K562 (cell line): Measurements from ENCODE around the gene EHBP1L1. TPM values are rescaled to one million over a fixed set of nuclear protein-coding genes. Genes with fewer than 3 reads are reported as not detected.

Experiments used
- ATAC-seq: fragments of 200-7000 bp; cut with Tn5 transposase; 3 replicates; pipeline ENCODE4 v1.9.1; 2020; ENCODE audit warnings: moderate library complexity
- BruUV-seq: library from RNA; stranded (reverse); fragments of 400-500 nt; replicated peaks from 2 replicates; lab custom pipeline; 2021; lab: Mats Ljungman, UMichigan
- CTCF ChIA-PET: fragments of 300-600 bp; formaldehyde crosslinking; extraction: SDS; loops from one replicate; lab custom pipeline; 2021; ENCODE audit warnings: low intra/inter-chr PET ratio; lab: Yijun Ruan, JAX
- POLR2A ChIA-PET: fragments of 300-600, 350-650 bp; sonication (Branson Sonifier 250); formaldehyde crosslinking; extraction: SDS; loops from one replicate; lab custom pipeline; 2021; ENCODE audit warnings: antibody characterized with exemption, inconsistent platforms; lab: Yijun Ruan, JAX
- DNase-seq, 4 experiments: peaks; one replicate each; pipeline versions ENCODE4 v3.0.0 to v3.0.0-alpha.2; 2011 to 2018; ENCODE audit warnings: low spot score in 3 of 4, mixed read lengths in 3 of 4; ENCODE audit errors: extremely low read depth in 1 of 4
- FAIRE-seq: peaks from 2 replicates; lab custom pipeline; 2011; peaks lifted over from hg19 to GRCh38; lab: Jason Lieb, UNC
- H2AFZ ChIP-seq: 2 replicates; pipeline ENCODE4 v1.6.0; 2011; ENCODE audit warnings: low read depth, low read length, control low read depth, inconsistent platforms
- H3K27ac ChIP-seq: fragments of 200-600 bp; 3 replicates; pipeline ENCODE4 v1.8.0; 2011; ENCODE audit warnings: low read depth, mild to moderate bottlenecking, control low read depth, inconsistent platforms, low read length, moderate library complexity, mixed read lengths; ENCODE audit errors: extremely low read depth
- H3K27me3 ChIP-seq, 2 experiments: fragments of 300-600 bp in 1 of 2; 2 replicates in 1 of 2; 3 replicates in 1 of 2; pipeline versions ENCODE4 v1.6.0 to v1.8.0; 2011; ENCODE audit warnings: inconsistent platforms in 2 of 2, low read length in 2 of 2, mild to moderate bottlenecking in 1 of 2, mixed read lengths in 1 of 2, moderate library complexity in 1 of 2; ENCODE audit not compliant: control insufficient read depth in 2 of 2, insufficient read depth in 2 of 2
- H3K36me3 ChIP-seq: fragments of 300-600 bp; 3 replicates; pipeline ENCODE4 v1.8.0; 2011; ENCODE audit warnings: mild to moderate bottlenecking, low read length, inconsistent platforms; ENCODE audit not compliant: control insufficient read depth, insufficient read depth
- H3K4me1 ChIP-seq, 2 experiments: fragments of 200-600 bp in 1 of 2; replicated peaks in 1 of 2; 2 replicates in 1 of 2; 3 replicates in 1 of 2; pipeline versions ENCODE4 v1.5.1 to v1.8.0; 2011; ENCODE audit warnings: inconsistent platforms in 2 of 2, low read length in 2 of 2, mild to moderate bottlenecking in 1 of 2, mixed read lengths in 1 of 2, moderate library complexity in 1 of 2; ENCODE audit not compliant: control insufficient read depth in 2 of 2, insufficient read depth in 2 of 2
- H3K4me2 ChIP-seq: 2 replicates; pipeline ENCODE4 v1.6.1; 2011; ENCODE audit warnings: low read length, control low read depth, inconsistent platforms, mixed read lengths; ENCODE audit not compliant: insufficient read depth
- H3K4me3 ChIP-seq: fragments of 200-600 bp; sonication (generic), shearing (Covaris generic); 2 replicates; pipeline ENCODE4 v1.5.1; 2016; ENCODE audit warnings: control low read depth, inconsistent platforms
- H3K79me2 ChIP-seq: fragments of 200-600 bp; 3 replicates; pipeline ENCODE4 v1.8.0; 2011; ENCODE audit warnings: low read length, inconsistent platforms; ENCODE audit not compliant: control insufficient read depth, insufficient read depth
- H3K9ac ChIP-seq, 2 experiments: 2 replicates each; pipeline versions ENCODE4 v1.6.0 to v1.6.1; 2011; ENCODE audit warnings: low read depth in 2 of 2, low read length in 2 of 2, control low read depth in 1 of 2, inconsistent platforms in 1 of 2, mild to moderate bottlenecking in 1 of 2, mixed read lengths in 1 of 2; ENCODE audit not compliant: insufficient read depth in 1 of 2
- H3K9me1 ChIP-seq: one replicate; pipeline ENCODE4 v1.6.0; 2011; ENCODE audit warnings: inconsistent platforms, mild to moderate bottlenecking, low read length, moderate library complexity; ENCODE audit not compliant: control insufficient read depth, insufficient read depth
- H3K9me3 ChIP-seq: replicated peaks from 2 replicates; pipeline ENCODE4 v1.5.1; 2011; ENCODE audit warnings: low read depth, low read length, inconsistent platforms; ENCODE audit not compliant: control insufficient read depth, insufficient read depth
- H4K20me1 ChIP-seq: replicated peaks from 2 replicates; pipeline ENCODE4 v1.6.1; 2011; ENCODE audit warnings: low read length, inconsistent platforms, mixed read lengths; ENCODE audit not compliant: control insufficient read depth, insufficient read depth
- ATF1 ChIP-seq, 2 experiments: fragments of 450-650 bp in 1 of 2; IDR thresholded peaks; 2 replicates each; pipeline ENCODE4 v1.6.1; 2016; ENCODE audit warnings: missing compliant biosample characterization in 1 of 2, missing genetic modification characterization in 1 of 2
- CHD4 ChIP-seq: fragments of 200-600 bp; sonication (generic); IDR thresholded peaks from 3 replicates; pipeline ENCODE4 v1.6.1; 2012; ENCODE audit warnings: low read depth, mild to moderate bottlenecking, mixed read lengths, low read length, inconsistent platforms; ENCODE audit not compliant: insufficient read depth, insufficient replicate concordance, poor library complexity, severe bottlenecking
- CHD7 ChIP-seq: fragments of 200-600 bp; sonication (generic); IDR thresholded peaks from one replicate; pipeline ENCODE4 v1.6.1; 2012; ENCODE audit warnings: mild to moderate bottlenecking, low read depth, low read length, inconsistent platforms
- CTBP1 ChIP-seq: fragments of 450-650 bp; IDR thresholded peaks from 2 replicates; pipeline ENCODE4 v1.6.1; 2016; ENCODE audit warnings: borderline replicate concordance
- EZH2 ChIP-seq: IDR thresholded peaks from 2 replicates; pipeline ENCODE4 v1.6.1; 2012; ENCODE audit warnings: low read depth, mild to moderate bottlenecking, inconsistent platforms, low read length, borderline replicate concordance
- IFI16 ChIP-seq: fragments of 250-450 bp; sonication (Bioruptor Pico); IDR thresholded peaks from 2 replicates; pipeline ENCODE4 v2.1.2; 2022; ENCODE audit warnings: mild to moderate bottlenecking, inconsistent platforms
- KLF13 ChIP-seq: fragments of 450-650 bp; IDR thresholded peaks from 2 replicates; pipeline ENCODE4 v1.6.1; 2016; ENCODE audit warnings: missing genetic modification characterization, low read depth, mild to moderate bottlenecking, missing compliant biosample characterization, moderate library complexity, borderline replicate concordance
- MEF2D ChIP-seq: conservative IDR thresholded peaks from 2 replicates; pipeline ENCODE4 v1.6.1; 2016; ENCODE audit warnings: low read depth, missing genetic modification characterization, missing compliant biosample characterization
- ZC3H4 ChIP-seq: sonication (generic); formaldehyde crosslinking; IDR thresholded peaks from 2 replicates; pipeline ENCODE4 v1.9.0; 2021; ENCODE audit warnings: missing genetic modification reagents, borderline replicate concordance
- ZNF444 ChIP-seq: fragments of 250-450 bp; sonication (Bioruptor Pico); IDR thresholded peaks from 2 replicates; pipeline ENCODE4 v1.4.0; 2020; ENCODE audit warnings: mild to moderate bottlenecking, moderate library complexity
- ZNF77 ChIP-seq: fragments of 250-450 bp; sonication (Bioruptor Pico); IDR thresholded peaks from 2 replicates; pipeline ENCODE4 v1.5.0; 2020
- ZSCAN29 ChIP-seq: fragments of 450-650 bp; IDR thresholded peaks from 2 replicates; pipeline ENCODE4 v1.6.1; 2017
- WGBS: fragments of 100-300 bp; shearing (Covaris generic); methylation state at CpG from one replicate; pipeline ENCODE4 v1.1.6; 2016; ENCODE audit warnings: low coverage, mixed read lengths; ENCODE audit not compliant: insufficient coverage; ENCODE audit errors: missing lambda C conversion rate; 5-methylcytosine and 5-hydroxymethylcytosine counted together
- in situ Hi-C: fragments of 300-500 bp; cut with MboI; formaldehyde crosslinking; loops from 4 replicates; pipeline ENCODE4 v1.15.0; 2018; ENCODE audit warnings: inconsistent platforms, mixed read lengths
- intact Hi-C: fragments of 100-400 bp; cut with micrococcal nuclease; formaldehyde crosslinking; loops from 2 replicates; pipeline ENCODE4 v1.14.2; 2022
- polyA plus RNA-seq, 8 experiments: library from polyadenylated mRNA; depleted of rRNA in 4 of 8; stranded (reverse) in 5 of 8; unstranded in 3 of 8; fragments of >200 nt; fragmentation: Nextera tagmentation in 2 of 8; fragmentation: Illumina TruSeq in 1 of 8; extraction: Ambion mirVana in 2 of 8; extraction: Trizol in 1 of 8; gene quantifications; 2 replicates each; pipeline versions ENCODE4 v1.2.1 to v1.2.3, GENCODE V29; 2011 to 2014; ENCODE audit warnings: inconsistent platforms in 1 of 8, missing spikeins in 1 of 8
- total RNA-seq, 7 experiments: library from RNA; depleted of rRNA in 6 of 7; stranded (reverse); fragments of >200 nt in 6 of 7; fragmentation: Illumina TruSeq in 2 of 7; extraction: Trizol in 2 of 7; gene quantifications; 2 replicates each; pipeline versions ENCODE4 v1.2.1 to v1.2.3, GENCODE V29; 2011 to 2021; ENCODE audit warnings: low replicate concordance in 1 of 7

Gene EHBP1L1
- total and polyA plus RNA-seq, 9 of the 15 experiments (the other 6 are each of a cell fraction or from before 2014, with no cell fraction given): 0.03 to 87.1 (median 26.3) TPM

DNA sequence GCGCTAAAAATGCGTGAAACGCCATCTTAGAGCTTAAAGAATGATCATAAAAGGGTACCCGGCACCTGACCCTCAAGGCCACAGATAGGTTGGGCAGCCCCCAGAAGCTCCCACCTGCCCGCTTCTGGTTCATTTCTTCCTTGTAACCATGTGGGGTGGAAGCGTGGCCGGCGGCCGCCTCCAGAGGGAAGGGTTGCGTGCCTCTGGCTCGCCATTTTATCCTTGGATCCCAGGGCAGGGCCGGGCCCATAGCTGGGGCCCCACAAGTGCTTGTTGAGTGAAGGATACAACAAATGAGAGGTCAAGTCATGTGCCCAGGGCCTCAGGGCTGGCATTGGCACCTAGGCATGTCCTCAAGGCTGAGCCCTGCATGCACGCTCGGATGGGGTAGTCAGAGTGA, 45.6 kb downstream of the EHBP1L1 start:
- H3K79me2 ChIP-seq: peaks cover 17% of the 10 kb centered on the region
- POLR2A ChIA-PET: interaction anchor here (0.9 to 2.9 kb wide), 4 partner anchors 9 to 17 kb away, joined by 3 to 8 read pairs (median 4); partner anchors contain the start of gene SIPA1
- no peak for TF ChIP-seq CHD4
- no peak for TF ChIP-seq ZNF444 (CRISPR knock-in tag)
- no peak for TF ChIP-seq ZNF77 (CRISPR knock-in tag)
- TF ChIP-seq ZC3H4: no peak
- TF ChIP-seq EZH2: no peak
- TF ChIP-seq IFI16 (CRISPR knock-in tag): no peak
- no peak for TF ChIP-seq MEF2D (tag)
- TF ChIP-seq ATF1 (CRISPR knock-in tag; IDR thresholded peaks at IDR 0.05): no peak
- TF ChIP-seq ATF1 (tag; IDR thresholded peaks at IDR 0.05): no peak
- TF ChIP-seq ZSCAN29: no peak
- no peak for TF ChIP-seq CHD7
- TF ChIP-seq KLF13 (tag): no peak
- TF ChIP-seq CTBP1: no peak

More for the DNA sequence above, 45.6 kb downstream of the EHBP1L1 start:
- Histone ChIP-seq H3K4me1 (peaks cover 6 to 60% of the 10 kb centered on the region in 2 experiments; a peak in 3 of 5 replicates), H3K36me3 (peaks cover 92% of the 10 kb centered on the region; the same call in 2 of the 3 replicates), H3K9ac (no peak overlapping the region; a peak in 1 of 4 replicates), H3K9me1 (no peaks in the 10 kb centered on the region), H4K20me1 (no peaks in the 10 kb centered on the region; the same call in 1 of the 2 replicates), H3K9me3 (no peaks in the 10 kb centered on the region), H3K4me2 (no peak overlapping the region), H3K27me3 (no peaks in the 10 kb centered on the region), H3K27ac (no peak overlapping the region), H3K4me3 (no peak overlapping the region), H2AFZ (no peak overlapping the region)
- no peak for DNase-seq
- no peak for FAIRE-seq
- ATAC-seq: no peak
- CTCF ChIA-PET: no interaction called here
- intact Hi-C loops (no loop called here), in situ Hi-C loops (no loop called here)
- WGBS: 96% methylated on average over 14 of the region's 14 CpGs
- BruUV-seq: no TSS peak
